Prostate gland (tissue), 2 donors: ENCODE results near the gene VLDLR.

ENCODE experiments used
- CTCF ChIP-seq, 4 experiments: fragments of 200-600 bp in 2 of 4; fragments of 450-650 bp in 2 of 4; sonication (generic) in 2 of 4; IDR thresholded peaks; 1 replicate in 3 of 4; 2 replicates in 1 of 4; pipeline ENCODE4 v1.5.1; 2016 to 2019; ENCODE audit warnings: antibody characterized with exemption in 4 of 4, mild to moderate bottlenecking in 2 of 4, moderate library complexity in 2 of 4
- POLR2A ChIP-seq: fragments of 450-650 bp; IDR thresholded peaks from one replicate; pipeline ENCODE4 v1.6.1; 2016; ENCODE audit warnings: antibody characterized with exemption, mild to moderate bottlenecking
- POLR2AphosphoS5 ChIP-seq: sonication (generic); formaldehyde crosslinking; IDR thresholded peaks from one replicate; pipeline ENCODE4 v1.6.1; 2017; ENCODE audit warnings: antibody characterized with exemption

DNA sequence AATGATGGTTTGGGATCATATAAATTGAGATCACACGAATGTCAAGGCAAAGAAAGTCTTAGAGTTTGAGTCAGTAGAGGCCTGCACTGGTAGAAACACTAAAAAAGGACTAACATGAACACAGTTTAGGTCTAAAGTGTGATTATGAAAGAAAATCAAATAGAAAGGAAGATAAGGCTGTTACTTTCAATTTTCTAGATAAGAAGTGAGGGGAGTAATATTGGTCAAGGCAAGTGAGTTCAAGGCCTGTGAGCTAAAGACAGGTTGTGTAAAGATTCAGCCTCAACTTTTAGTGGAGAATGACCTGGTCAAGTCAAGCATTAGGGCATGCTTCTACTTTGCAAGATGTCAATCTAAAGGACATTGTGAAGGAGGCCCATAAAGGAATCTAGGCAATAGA lies 19.0 kb downstream of the VLDLR start:
- TF ChIP-seq POLR2A (no peak), CTCF (IDR thresholded peaks at IDR 0.05) (no peak), POLR2AphosphoS5 (no peak)
